Testis (tissue), 2 donors: ENCODE results near the gene C4orf51.

Source experiments
- POLR2A ChIP-seq: fragments of 450-650 bp; IDR thresholded peaks from one replicate; pipeline ENCODE4 v1.6.1; 2017; ENCODE audit warnings: antibody characterized with exemption, mild to moderate bottlenecking, moderate library complexity
- TF ChIP-seq, protein P1 (sequence below), 3 experiments: fragments of 450-650 bp in 2 of 3; fragments of 200-600 bp in 1 of 3; sonication (generic) in 1 of 3; IDR thresholded peaks; one replicate each; pipeline ENCODE4 v1.5.1; 2016 to 2019; ENCODE audit warnings: antibody characterized with exemption in 3 of 3, mild to moderate bottlenecking in 2 of 3, moderate library complexity in 1 of 3

DNA sequence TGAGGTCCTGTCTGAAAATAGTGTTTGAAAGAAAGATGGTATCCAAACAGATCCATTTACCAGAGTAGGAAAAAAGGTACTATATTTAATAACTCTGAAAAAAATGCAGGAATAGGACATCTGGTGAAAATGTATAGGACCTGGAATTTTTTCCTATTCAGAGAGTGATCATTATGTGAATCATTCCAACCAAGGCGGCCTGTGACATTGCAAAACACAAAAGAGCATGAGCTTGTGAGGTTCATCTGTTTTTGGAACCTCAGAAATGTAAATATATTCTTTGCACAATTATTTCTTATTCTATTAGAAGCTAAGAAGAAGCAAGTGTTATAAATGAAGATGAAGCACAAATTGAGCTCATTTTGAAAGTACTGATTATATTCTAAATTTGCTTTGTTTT lies 2.0 kb downstream of the C4orf51 start:
- TF ChIP-seq, protein P1, sequence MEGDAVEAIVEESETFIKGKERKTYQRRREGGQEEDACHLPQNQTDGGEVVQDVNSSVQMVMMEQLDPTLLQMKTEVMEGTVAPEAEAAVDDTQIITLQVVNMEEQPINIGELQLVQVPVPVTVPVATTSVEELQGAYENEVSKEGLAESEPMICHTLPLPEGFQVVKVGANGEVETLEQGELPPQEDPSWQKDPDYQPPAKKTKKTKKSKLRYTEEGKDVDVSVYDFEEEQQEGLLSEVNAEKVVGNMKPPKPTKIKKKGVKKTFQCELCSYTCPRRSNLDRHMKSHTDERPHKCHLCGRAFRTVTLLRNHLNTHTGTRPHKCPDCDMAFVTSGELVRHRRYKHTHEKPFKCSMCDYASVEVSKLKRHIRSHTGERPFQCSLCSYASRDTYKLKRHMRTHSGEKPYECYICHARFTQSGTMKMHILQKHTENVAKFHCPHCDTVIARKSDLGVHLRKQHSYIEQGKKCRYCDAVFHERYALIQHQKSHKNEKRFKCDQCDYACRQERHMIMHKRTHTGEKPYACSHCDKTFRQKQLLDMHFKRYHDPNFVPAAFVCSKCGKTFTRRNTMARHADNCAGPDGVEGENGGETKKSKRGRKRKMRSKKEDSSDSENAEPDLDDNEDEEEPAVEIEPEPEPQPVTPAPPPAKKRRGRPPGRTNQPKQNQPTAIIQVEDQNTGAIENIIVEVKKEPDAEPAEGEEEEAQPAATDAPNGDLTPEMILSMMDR (IDR thresholded peaks at IDR 0.05), result no peak
- TF ChIP-seq POLR2A, result no peak
